GM23338 (cell line): Measurements from ENCODE around the gene TBC1D30.

Source experiments
- EZH2phosphoT487 ChIP-seq: fragments of 200-600 bp; sonication (generic); IDR thresholded peaks from one replicate; pipeline ENCODE4 v1.8.1; 2018; ENCODE audit warnings: antibody characterized with exemption; ENCODE audit not compliant: unreplicated experiment
- REST ChIP-seq: IDR thresholded peaks from one replicate; pipeline ENCODE4 v1.6.1; 2018; ENCODE audit warnings: antibody characterized with exemption; ENCODE audit not compliant: unreplicated experiment
- ZNF331 ChIP-seq: fragments of 250-450 bp; sonication (Bioruptor Pico); IDR thresholded peaks from 2 replicates; pipeline ENCODE4 v1.5.0; 2020; ENCODE audit warnings: low read depth, mild to moderate bottlenecking, moderate library complexity
- TF ChIP-seq, protein P1 (sequence below), 2 experiments: fragments of 200-600 bp in 1 of 2; sonication (generic) in 1 of 2; conservative IDR thresholded peaks; 2 replicates each; pipeline versions ENCODE4 v1.5.1 to v1.6.1; 2016 to 2017; ENCODE audit warnings: antibody characterized with exemption in 2 of 2, low read depth in 2 of 2, mild to moderate bottlenecking in 2 of 2, moderate library complexity in 1 of 2

DNA sequence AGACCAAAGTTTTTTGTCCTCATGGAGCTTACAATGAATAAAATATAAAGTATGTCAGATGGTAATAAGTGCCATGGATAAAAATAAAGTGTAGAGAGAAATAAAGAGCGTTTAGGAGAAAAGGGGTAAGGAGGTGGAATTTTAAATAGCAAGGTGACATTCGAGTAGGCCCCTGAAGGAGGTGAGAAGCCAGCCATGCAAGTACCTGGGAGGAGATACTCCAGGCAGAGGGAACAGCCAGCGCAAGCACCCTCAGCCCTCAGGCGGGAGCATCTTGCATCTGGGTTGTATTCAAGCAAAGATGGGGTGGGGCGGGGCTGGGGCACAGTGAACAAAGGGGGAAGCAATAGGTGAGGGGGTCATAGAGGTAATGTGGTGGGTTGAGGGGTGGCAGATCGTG is 4.3 kb downstream of the TBC1D30 start:
- TF ChIP-seq, protein P1, sequence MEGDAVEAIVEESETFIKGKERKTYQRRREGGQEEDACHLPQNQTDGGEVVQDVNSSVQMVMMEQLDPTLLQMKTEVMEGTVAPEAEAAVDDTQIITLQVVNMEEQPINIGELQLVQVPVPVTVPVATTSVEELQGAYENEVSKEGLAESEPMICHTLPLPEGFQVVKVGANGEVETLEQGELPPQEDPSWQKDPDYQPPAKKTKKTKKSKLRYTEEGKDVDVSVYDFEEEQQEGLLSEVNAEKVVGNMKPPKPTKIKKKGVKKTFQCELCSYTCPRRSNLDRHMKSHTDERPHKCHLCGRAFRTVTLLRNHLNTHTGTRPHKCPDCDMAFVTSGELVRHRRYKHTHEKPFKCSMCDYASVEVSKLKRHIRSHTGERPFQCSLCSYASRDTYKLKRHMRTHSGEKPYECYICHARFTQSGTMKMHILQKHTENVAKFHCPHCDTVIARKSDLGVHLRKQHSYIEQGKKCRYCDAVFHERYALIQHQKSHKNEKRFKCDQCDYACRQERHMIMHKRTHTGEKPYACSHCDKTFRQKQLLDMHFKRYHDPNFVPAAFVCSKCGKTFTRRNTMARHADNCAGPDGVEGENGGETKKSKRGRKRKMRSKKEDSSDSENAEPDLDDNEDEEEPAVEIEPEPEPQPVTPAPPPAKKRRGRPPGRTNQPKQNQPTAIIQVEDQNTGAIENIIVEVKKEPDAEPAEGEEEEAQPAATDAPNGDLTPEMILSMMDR (conservative IDR thresholded peaks at IDR 0.05; ENCODE audit: low read depth in 2 of 2) = no peak
- TF ChIP-seq ZNF331 (CRISPR knock-in tag) (no peak), REST (no peak), EZH2phosphoT487 (no peak)
